CD4-positive, alpha-beta T cell treated with Interleukin-17A for 4 hours (primary cell): ENCODE data around the gene KRT15.
A peak's percentile ranks its signal among the peaks of the same experiment; 100 is the strongest.

Experiments
- DNase-seq: peaks from one replicate; pipeline ENCODE4 v3.0.0-alpha.2; 2020; ENCODE audit warnings: mixed read lengths

KRT15 gene

GRCh38 chr17:41500131-41500911 lies 18.4 kb downstream of the KRT15 start:
- no peak for DNase-seq

- no peak for DNase-seq
Measured at GRCh38 chr17:41499714-41500113, 19.0 kb downstream of the KRT15 start.

GRCh38 chr17:41498276-41498675 lies 20.4 kb downstream of the KRT15 start:
- no peak for DNase-seq

- peak; percentile 67 for DNase-seq
Measured at GRCh38 chr17:41496803-41497484, 21.7 kb downstream of the KRT15 start.

- DNase-seq, result no peak
Measured at GRCh38 chr17:41494524-41494923, 24.2 kb downstream of the KRT15 start.

GRCh38 chr17:41492771-41493170 lies 25.9 kb downstream of the KRT15 start:
- DNase-seq, result no peak

- no peak for DNase-seq
Measured at GRCh38 chr17:41492351-41492750, 26.3 kb downstream of the KRT15 start.

- no peak for DNase-seq
Measured at GRCh38 chr17:41491476-41491875, 27.2 kb downstream of the KRT15 start.

- no peak for DNase-seq
Measured at GRCh38 chr17:41490000-41490990, 28.4 kb downstream of the KRT15 start.

- DNase-seq, result no peak
Measured at GRCh38 chr17:41489531-41489930, 29.2 kb downstream of the KRT15 start, which contains the start of gene KRT36. Gene KRT36 (minus strand): TSS chr17:41489910. CDS start chr17:41489864, 46 bp downstream.

- DNase-seq, result peak; percentile 44
Measured at GRCh38 chr17:41486809-41487530, 31.7 kb downstream of the KRT15 start.

- no peak for DNase-seq
Measured at GRCh38 chr17:41486316-41486715, 32.4 kb downstream of the KRT15 start.

- DNase-seq, result no peak
Measured at GRCh38 chr17:41484920-41485904, 33.5 kb downstream of the KRT15 start.

- no peak for DNase-seq
Measured at GRCh38 chr17:41483991-41484826, 34.5 kb downstream of the KRT15 start.

GRCh38 chr17:41483531-41483930 lies 35.2 kb downstream of the KRT15 start:
- no peak for DNase-seq

GRCh38 chr17:41481036-41481435 lies 37.7 kb downstream of the KRT15 start, which contains the start of gene KRT35:
Gene KRT35 (minus strand): TSS chr17:41481151. CDS start chr17:41481097, 54 bp downstream.
- no peak for DNase-seq

- DNase-seq, result no peak
Measured at GRCh38 chr17:41480581-41480980, 38.1 kb downstream of the KRT15 start.

- DNase-seq, result no peak
Measured at GRCh38 chr17:41480136-41480535, 38.6 kb downstream of the KRT15 start.

GRCh38 chr17:41478237-41478636 lies 40.5 kb downstream of the KRT15 start:
- DNase-seq, result no peak
